Mesenchymal stem cell (in vitro differentiated cells and primary cell): ENCODE measurements around the gene WDR31.
"Not testable (repeated sequence)": the region's sequence is repeated elsewhere in the genome, so short reads cannot be mapped to it uniquely, and the experiment has no call there.

Source experiments
- DNase-seq: peaks from one replicate; pipeline ENCODE4 v3.0.0-alpha.2; 2013
- H2AFZ ChIP-seq: one replicate; pipeline ENCODE4 v1.6.1; 2013; ENCODE audit warnings: low read depth, mild to moderate bottlenecking, control low read depth, inconsistent platforms, low read length, moderate library complexity
- H2AK5ac ChIP-seq: 2 replicates; pipeline ENCODE4 v1.6.1; 2013; ENCODE audit warnings: low read length, moderate library complexity, mild to moderate bottlenecking, inconsistent platforms; ENCODE audit not compliant: severe bottlenecking
- H2BK120ac ChIP-seq: one replicate; pipeline ENCODE4 v1.6.1; 2013; ENCODE audit warnings: low read depth, mild to moderate bottlenecking, inconsistent platforms, low read length, moderate library complexity
- H2BK12ac ChIP-seq, 2 experiments: one replicate each; pipeline ENCODE4 v1.6.1; 2013; ENCODE audit warnings: inconsistent platforms in 2 of 2, low read length in 2 of 2, mild to moderate bottlenecking in 2 of 2, moderate library complexity in 2 of 2, control low read depth in 1 of 2
- H2BK15ac ChIP-seq: one replicate; pipeline ENCODE4 v1.6.1; 2013; ENCODE audit warnings: mild to moderate bottlenecking, low read depth, inconsistent platforms; ENCODE audit not compliant: poor library complexity, severe bottlenecking
- H2BK5ac ChIP-seq: 2 replicates; pipeline ENCODE4 v1.6.1; 2013; ENCODE audit warnings: low read depth, mild to moderate bottlenecking, low read length, control low read depth, inconsistent platforms; ENCODE audit not compliant: poor library complexity, severe bottlenecking
- H3K14ac ChIP-seq, 2 experiments: one replicate each; pipeline ENCODE4 v1.6.1; 2013; ENCODE audit warnings: inconsistent platforms in 2 of 2, low read length in 2 of 2, control low read depth in 1 of 2, mild to moderate bottlenecking in 1 of 2, moderate library complexity in 1 of 2
- H3K18ac ChIP-seq, 2 experiments: one replicate each; pipeline ENCODE4 v1.6.1; 2013; ENCODE audit warnings: inconsistent platforms in 2 of 2, low read length in 2 of 2, control low read depth in 1 of 2, low read depth in 1 of 2, mild to moderate bottlenecking in 1 of 2
- H3K23ac ChIP-seq, 2 experiments: one replicate each; pipeline ENCODE4 v1.6.1; 2013; ENCODE audit warnings: inconsistent platforms in 2 of 2, low read length in 2 of 2, mild to moderate bottlenecking in 2 of 2, moderate library complexity in 2 of 2, control low read depth in 1 of 2
- H3K27ac ChIP-seq: 2 replicates; pipeline ENCODE4 v1.5.1; 2013; ENCODE audit warnings: mild to moderate bottlenecking, moderate library complexity, low read length, control low read depth, inconsistent platforms; ENCODE audit not compliant: poor library complexity, severe bottlenecking
- H3K27me3 ChIP-seq, 2 experiments: 2 replicates each; pipeline versions ENCODE4 v1.6.1 to v1.7.0; 2013; ENCODE audit warnings: low read length in 2 of 2, mild to moderate bottlenecking in 2 of 2, moderate library complexity in 2 of 2, control low read depth in 1 of 2, inconsistent platforms in 1 of 2; ENCODE audit not compliant: control insufficient read depth in 1 of 2, insufficient read depth in 1 of 2
- H3K36me3 ChIP-seq, 2 experiments: 2 replicates each; pipeline versions ENCODE4 v1.6.1 to v1.7.0; 2013; ENCODE audit warnings: low read length in 2 of 2, control low read depth in 1 of 2, inconsistent platforms in 1 of 2, low read depth in 1 of 2, mild to moderate bottlenecking in 1 of 2; ENCODE audit not compliant: insufficient read depth in 2 of 2, control insufficient read depth in 1 of 2
- H3K4ac ChIP-seq, 2 experiments: one replicate each; pipeline ENCODE4 v1.6.1; 2013; ENCODE audit warnings: inconsistent platforms in 2 of 2, low read length in 2 of 2, mild to moderate bottlenecking in 2 of 2, moderate library complexity in 2 of 2, control low read depth in 1 of 2, low read depth in 1 of 2
- H3K4me1 ChIP-seq: 2 replicates; pipeline ENCODE4 v1.6.1; 2013; ENCODE audit warnings: low read depth, low read length, control low read depth; ENCODE audit not compliant: control insufficient read depth, insufficient read depth
- H3K4me2 ChIP-seq: 2 replicates; pipeline ENCODE4 v1.6.1; 2013; ENCODE audit warnings: low read length, mild to moderate bottlenecking, inconsistent platforms; ENCODE audit not compliant: poor library complexity, severe bottlenecking
- H3K4me3 ChIP-seq, 2 experiments: 2 replicates each; pipeline versions ENCODE4 v1.5.1 to v1.7.0; 2013; ENCODE audit warnings: low read length in 2 of 2, mild to moderate bottlenecking in 2 of 2, control low read depth in 1 of 2, low read depth in 1 of 2; ENCODE audit not compliant: insufficient read depth in 1 of 2
- H3K79me1 ChIP-seq: replicated peaks from 2 replicates; pipeline ENCODE4 v1.6.1; 2013; ENCODE audit warnings: mild to moderate bottlenecking, control low read depth, low read length, inconsistent platforms; ENCODE audit not compliant: poor library complexity, severe bottlenecking
- H3K9ac ChIP-seq: 2 replicates; pipeline ENCODE4 v1.7.0; 2013; ENCODE audit warnings: mild to moderate bottlenecking, low read length, moderate library complexity
- H3K9me3 ChIP-seq: 2 replicates; pipeline ENCODE4 v1.7.0; 2013; ENCODE audit warnings: mild to moderate bottlenecking, low read length; ENCODE audit not compliant: control insufficient read depth
- H4K8ac ChIP-seq: one replicate; pipeline ENCODE4 v1.6.1; 2013; ENCODE audit warnings: inconsistent platforms, mild to moderate bottlenecking, low read length, moderate library complexity
- H4K91ac ChIP-seq: one replicate; pipeline ENCODE4 v1.6.1; 2013; ENCODE audit warnings: mild to moderate bottlenecking, low read length, inconsistent platforms
- WGBS: methylation state at CpG from one replicate; pipeline ENCODE4 v1.1.7; 2013; ENCODE audit warnings: mixed read lengths; 5-methylcytosine and 5-hydroxymethylcytosine counted together

Gene WDR31

DNA sequence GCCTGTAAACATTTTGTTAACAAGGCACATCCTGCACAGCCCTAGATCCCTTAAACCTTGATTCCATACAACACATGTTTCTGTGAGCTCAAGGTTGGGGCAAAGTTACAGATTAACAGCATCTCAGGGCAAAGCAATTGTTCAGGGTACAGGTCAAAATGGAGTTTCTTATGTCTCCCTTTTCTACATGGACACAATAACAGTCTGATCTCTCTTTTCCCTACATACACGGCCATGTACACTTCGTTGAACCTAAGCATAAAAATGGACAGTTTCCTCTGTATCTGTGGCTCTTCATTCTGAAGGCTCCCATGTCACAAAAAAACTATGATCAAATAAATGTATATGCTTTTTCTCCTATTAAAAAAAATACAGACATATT is 39.7 kb upstream of the WDR31 start:
- not testable (repeated sequence) for H2BK15ac ChIP-seq, H3K14ac ChIP-seq, H2BK12ac ChIP-seq, H3K79me1 ChIP-seq, H3K4ac ChIP-seq, H3K23ac ChIP-seq, H2BK120ac ChIP-seq, H3K9me3 ChIP-seq, H3K4me1 ChIP-seq, H3K18ac ChIP-seq, H2BK5ac ChIP-seq, H3K36me3 ChIP-seq, H3K27me3 ChIP-seq, H3K27ac ChIP-seq, H3K4me2 ChIP-seq, H4K8ac ChIP-seq, DNase-seq, H4K91ac ChIP-seq, H3K9ac ChIP-seq, H3K4me3 ChIP-seq, H2AK5ac ChIP-seq, H2AFZ ChIP-seq
- 86% methylated on average over 2 of the region's 2 CpGs for WGBS

DNA sequence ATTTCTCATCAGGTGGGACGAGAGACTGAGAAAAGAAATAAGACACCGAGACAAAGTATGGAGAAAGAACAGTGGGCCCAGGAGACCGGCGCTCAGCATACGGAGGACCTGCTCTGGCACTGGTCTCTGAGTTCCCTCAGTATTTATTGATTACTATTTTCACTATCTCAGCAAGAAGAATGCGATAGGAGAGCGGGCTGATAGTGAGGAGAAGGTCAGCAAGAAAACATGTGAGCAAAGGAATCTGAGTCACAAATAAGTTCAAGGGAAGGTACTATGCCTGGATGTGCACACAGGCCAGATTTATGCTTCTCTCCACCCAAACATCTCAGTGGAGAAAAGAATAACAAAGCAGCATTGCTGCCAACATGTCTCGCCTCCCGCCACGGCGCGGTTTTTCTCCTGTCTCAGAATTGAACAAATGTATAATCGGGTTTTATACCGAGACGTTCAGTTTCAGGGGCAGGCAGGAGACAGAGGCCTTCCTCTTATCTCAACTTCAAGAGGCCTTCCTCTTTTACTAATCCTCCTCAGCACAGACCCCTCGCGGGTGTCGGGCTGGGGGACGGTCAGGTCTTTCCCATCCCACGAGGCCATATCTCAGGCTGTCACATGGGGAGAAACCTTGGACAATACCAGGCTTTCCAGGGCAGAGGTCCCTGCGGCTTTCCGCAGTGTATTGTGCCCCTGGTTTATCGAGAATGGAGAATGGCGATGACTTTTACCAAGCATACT is 39.2 kb upstream of the WDR31 start:
- H2BK15ac ChIP-seq, H2BK120ac ChIP-seq, H2AFZ ChIP-seq, H3K9ac ChIP-seq, H4K91ac ChIP-seq, H3K23ac ChIP-seq, H3K9me3 ChIP-seq, H2BK5ac ChIP-seq, H3K27me3 ChIP-seq, H3K36me3 ChIP-seq, H3K4me3 ChIP-seq, H3K18ac ChIP-seq, H3K27ac ChIP-seq, H2AK5ac ChIP-seq, H3K4ac ChIP-seq, H3K4me1 ChIP-seq, H2BK12ac ChIP-seq, H3K79me1 ChIP-seq, H3K14ac ChIP-seq, DNase-seq, H4K8ac ChIP-seq, H3K4me2 ChIP-seq: not testable (repeated sequence)
- 65% methylated on average over 20 of the region's 24 CpGs for whole genome bisulfite sequencing

DNA sequence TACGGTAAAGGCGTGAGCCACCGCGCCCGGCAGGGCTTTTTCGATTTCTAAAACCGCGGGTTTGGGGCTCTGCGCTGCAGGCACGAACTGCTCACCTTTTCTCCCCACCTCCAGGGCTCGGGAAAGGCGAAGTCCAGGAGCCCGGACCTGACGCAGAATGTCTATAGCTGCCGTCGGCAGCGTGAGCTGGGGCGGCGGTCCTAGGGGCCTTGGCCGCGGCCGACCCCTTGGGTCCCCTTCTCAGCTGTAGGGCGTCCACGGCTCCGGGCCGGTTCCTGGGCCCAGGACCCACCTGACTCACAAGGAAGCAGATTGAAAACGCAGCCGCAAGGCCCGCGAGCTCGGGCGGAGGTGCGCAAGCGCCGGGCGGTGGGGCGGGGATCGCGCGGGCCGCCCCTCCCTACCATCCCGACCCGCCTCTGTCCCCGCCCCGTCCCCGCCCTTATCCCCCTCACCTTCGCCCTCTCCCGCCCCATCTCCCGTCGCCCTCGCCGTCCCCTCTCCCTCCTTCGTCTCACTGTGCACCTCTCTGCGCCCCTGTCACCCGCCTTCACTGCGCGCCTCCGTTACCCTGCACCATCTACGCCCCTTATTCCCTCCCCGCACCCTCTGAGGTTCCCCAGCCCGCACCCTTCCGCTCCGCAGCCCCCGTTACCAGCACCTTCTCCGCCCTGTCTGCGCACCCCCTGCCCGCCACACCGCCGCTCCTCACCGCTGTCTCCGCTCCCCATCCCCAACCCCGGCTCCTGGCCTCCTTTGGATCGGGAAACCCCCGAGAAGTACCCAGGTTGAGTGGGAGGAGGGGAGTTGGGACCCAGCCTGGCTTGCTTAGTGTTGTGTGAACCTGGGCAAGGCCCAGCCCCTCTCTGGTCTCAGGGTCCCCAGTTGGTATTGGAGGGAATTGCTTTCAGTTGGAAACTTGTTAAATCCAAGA is 36.8 kb upstream of the WDR31 start, which contains the start of gene HDHD3:
HDHD3 (minus strand) TSS at position 353 of the 934 bp plus-strand sequence. CDS start 2,632 bp downstream, outside the sequence.
- H3K9me3 ChIP-seq, result no peaks in the 10 kb centered on the region
- H2BK12ac ChIP-seq, result no peak within 1 kb of the TSS
- H2BK5ac ChIP-seq, result no peak within 1 kb of the TSS
- 2% methylated on average over 54 of the region's 74 CpGs for WGBS
- peaks cover 17 to 25% of the 10 kb centered on the region in 2 experiments for H3K36me3 ChIP-seq
- peak within 1 kb of the TSS; percentile 91 for H2AFZ ChIP-seq
- peak within 1 kb of the TSS in 1 of 2 experiments; percentile 53 for H3K14ac ChIP-seq
- H3K4me1 ChIP-seq, result peaks cover 3% of the 10 kb centered on the region
- peak within 1 kb of the TSS; percentile 73 for H3K4me2 ChIP-seq
- no peak within 1 kb of the TSS for H2BK120ac ChIP-seq
- H3K27ac ChIP-seq, result no peak within 1 kb of the TSS
- no peak within 1 kb of the TSS for H3K23ac ChIP-seq
- peak within 1 kb of the TSS; percentile 70 for H4K8ac ChIP-seq
- DNase-seq, result peak; percentile 77
- peak within 1 kb of the TSS; percentile 66 for H2BK15ac ChIP-seq
- no peak within 1 kb of the TSS for H2AK5ac ChIP-seq
- peak within 1 kb of the TSS; percentile 55 for H4K91ac ChIP-seq
- peak within 1 kb of the TSS; percentile 73 to 85 for H3K4me3 ChIP-seq
- H3K18ac ChIP-seq, result peak within 1 kb of the TSS; percentile 46 to 63
- peak within 1 kb of the TSS; percentile 91 for H3K9ac ChIP-seq
- peak within 1 kb of the TSS; percentile 9 to 59 for H3K4ac ChIP-seq
- peaks cover 18% of the 10 kb centered on the region for H3K79me1 ChIP-seq
- H3K27me3 ChIP-seq, result no peaks in the 10 kb centered on the region
